Smooth muscle cell (in vitro differentiated cells): ENCODE data around the gene GRM1. TPM values are rescaled to one million over a fixed set of nuclear protein-coding genes. Genes with fewer than 3 reads are reported as not detected.

Source experiments
- DNase-seq: peaks from one replicate; lab custom pipeline; 2025; ENCODE audit not compliant: unreplicated experiment; lab: John Stamatoyannopoulos, UW
- H2AFZ ChIP-seq: fragments of 200-600 bp; sonication (generic); 2 replicates; pipeline ENCODE4 v1.6.0; 2016; ENCODE audit warnings: antibody characterized with exemption, low read depth, mild to moderate bottlenecking
- H3F3A ChIP-seq: fragments of 200-600 bp; sonication (generic); 2 replicates; pipeline ENCODE4 v1.6.0; 2017; ENCODE audit warnings: antibody characterized with exemption, low read depth
- H3K27ac ChIP-seq: fragments of 200-600 bp; sonication (generic); 2 replicates; pipeline ENCODE4 v1.5.1; 2016; ENCODE audit warnings: low read depth, mild to moderate bottlenecking
- H3K27me3 ChIP-seq: fragments of 200-600 bp; sonication (generic); 2 replicates; pipeline ENCODE4 v1.6.1; 2016; ENCODE audit warnings: low read depth, mild to moderate bottlenecking
- H3K36me3 ChIP-seq: fragments of 200-600 bp; sonication (generic); 2 replicates; pipeline ENCODE4 v1.5.1; 2016; ENCODE audit warnings: low read depth
- H3K4me1 ChIP-seq: fragments of 200-600 bp; sonication (generic); 2 replicates; pipeline ENCODE4 v1.5.1; 2016; ENCODE audit warnings: low read depth
- H3K4me2 ChIP-seq: fragments of 200-600 bp; sonication (generic); 2 replicates; pipeline ENCODE4 v1.6.0; 2016; ENCODE audit warnings: mild to moderate bottlenecking
- H3K4me3 ChIP-seq: fragments of 200-600 bp; sonication (generic); 2 replicates; pipeline ENCODE4 v1.5.1; 2016; ENCODE audit warnings: mild to moderate bottlenecking
- H3K79me2 ChIP-seq: fragments of 200-600 bp; sonication (generic); 2 replicates; pipeline ENCODE4 v1.6.0; 2016; ENCODE audit warnings: low read depth, mild to moderate bottlenecking
- H3K9ac ChIP-seq: fragments of 200-600 bp; sonication (generic); 2 replicates; pipeline ENCODE4 v1.6.0; 2016; ENCODE audit warnings: low read depth
- H3K9me3 ChIP-seq: fragments of 200-600 bp; sonication (generic); replicated peaks from 2 replicates; pipeline ENCODE4 v1.5.1; 2016; ENCODE audit warnings: low read depth
- H4K20me1 ChIP-seq: fragments of 200-600 bp; sonication (generic); 2 replicates; pipeline ENCODE4 v1.6.0; 2016; ENCODE audit warnings: low read depth
- CTCF ChIP-seq: fragments of 200-600 bp; sonication (generic); IDR thresholded peaks from 2 replicates; pipeline ENCODE4 v1.5.1; 2017; ENCODE audit warnings: borderline replicate concordance, mild to moderate bottlenecking, antibody characterized with exemption; ENCODE audit not compliant: insufficient read depth, poor library complexity, severe bottlenecking
- WGBS: methylation state at CpG from one replicate; pipeline ENCODE4 v1.1.7; 2016; ENCODE audit warnings: low lambda C conversion rate; 5-methylcytosine and 5-hydroxymethylcytosine counted together
- polyA plus RNA-seq: library from polyadenylated mRNA; unstranded; fragments of >200 nt; fragmentation: Nextera tagmentation; extraction: Ambion mirVana; gene quantifications from 2 replicates; pipeline ENCODE4 v1.2.1, GENCODE V29; 2016
- total RNA-seq: library from RNA; depleted of rRNA; stranded (reverse); fragments of >200 nt; gene quantifications from 2 replicates; pipeline ENCODE4 v1.2.3, GENCODE V29; 2014

The GRM1 gene
- total and polyA plus RNA-seq, 2 experiments from 2014 or later, result not detected

DNA sequence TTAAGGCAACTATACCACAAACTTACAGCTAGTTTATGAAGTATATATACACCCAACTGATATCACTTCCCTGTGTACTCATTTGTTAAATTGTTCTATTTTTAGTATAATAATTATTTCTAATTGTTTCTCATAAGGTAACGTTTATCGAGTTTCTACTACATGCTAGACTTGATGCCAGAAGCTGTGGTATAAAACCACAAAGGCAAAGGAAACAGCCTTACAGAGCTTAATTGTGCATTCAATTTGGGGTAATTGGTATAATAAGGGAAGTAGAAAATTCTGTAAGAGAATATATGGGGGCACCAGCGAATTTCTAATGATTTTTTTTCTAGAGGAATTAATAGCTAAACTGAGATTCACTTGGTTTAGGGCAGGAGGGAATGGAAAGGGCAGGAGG lies 183.9 kb downstream of the GRM1 start:
- Histone ChIP-seq H4K20me1 (no peaks in the 10 kb centered on the region), H3K27ac (no peak overlapping the region), H3K36me3 (no peaks in the 10 kb centered on the region), H3K4me1 (no peaks in the 10 kb centered on the region), H3F3A (no peaks in the 10 kb centered on the region), H3K79me2 (no peaks in the 10 kb centered on the region), H3K4me2 (no peak overlapping the region), H3K9me3 (no peaks in the 10 kb centered on the region), H3K4me3 (no peak overlapping the region), H3K9ac (no peak overlapping the region), H3K27me3 (peaks cover 16% of the 10 kb centered on the region), H2AFZ (no peak overlapping the region)
- no peak for TF ChIP-seq CTCF
- DNase-seq, result no peak
- 71% methylated on average over 3 of the region's 3 CpGs for WGBS

DNA sequence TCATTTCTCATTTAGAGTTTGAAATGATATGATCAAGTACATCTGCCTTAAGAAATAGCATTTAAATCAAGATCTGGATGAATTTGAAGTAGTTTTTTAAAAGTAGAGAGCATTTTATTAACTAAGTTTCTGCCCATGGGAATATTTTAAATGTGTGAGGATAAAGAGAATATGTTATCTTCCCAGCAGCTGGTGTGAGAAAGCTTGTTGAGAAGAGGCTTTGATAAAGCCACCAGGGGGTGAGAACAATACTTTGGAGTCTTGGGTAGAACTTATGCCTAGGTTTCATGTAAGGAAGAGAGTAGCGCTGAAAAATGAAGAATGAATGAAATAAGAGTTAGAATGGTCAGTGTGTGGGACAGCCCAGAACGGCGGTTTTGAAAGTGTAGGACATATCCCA lies 190.2 kb downstream of the GRM1 start:
- DNase-seq, result no peak
- Histone ChIP-seq H3K27me3 (peaks cover 14% of the 10 kb centered on the region), H3K4me3 (no peak overlapping the region), H3K9ac (no peak overlapping the region), H2AFZ (no peak overlapping the region), H3K36me3 (no peaks in the 10 kb centered on the region), H3F3A (no peaks in the 10 kb centered on the region), H3K27ac (no peak overlapping the region), H4K20me1 (no peaks in the 10 kb centered on the region), H3K4me2 (no peak overlapping the region), H3K79me2 (no peaks in the 10 kb centered on the region), H3K9me3 (no peaks in the 10 kb centered on the region), H3K4me1 (no peaks in the 10 kb centered on the region)
- TF ChIP-seq CTCF, result no peak
- WGBS, result 95% methylated on average over 3 of the region's 3 CpGs

DNA sequence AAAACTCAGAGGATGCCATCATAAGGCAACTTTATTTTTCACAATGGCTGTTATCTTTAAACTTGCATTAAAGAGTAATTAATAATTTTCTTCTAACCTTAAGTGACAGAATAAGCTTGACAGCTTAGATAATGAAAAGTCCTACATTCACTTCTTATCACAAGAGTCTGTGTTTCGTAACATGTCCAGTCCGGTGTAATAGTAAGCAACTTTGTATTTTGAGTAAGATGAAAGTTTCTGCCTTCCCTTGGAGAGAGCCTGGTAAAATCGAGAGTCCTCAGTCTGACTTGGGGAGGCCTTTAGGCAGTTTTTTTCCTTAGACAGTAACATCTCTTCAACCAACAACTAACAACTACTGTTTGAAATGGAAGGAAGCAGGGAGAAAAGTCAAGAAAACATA lies 195.6 kb downstream of the GRM1 start:
- H3K27me3 ChIP-seq, result no peaks in the 10 kb centered on the region
- H3K27ac ChIP-seq, result no peak overlapping the region
- H3K9ac ChIP-seq, result no peak overlapping the region
- H4K20me1 ChIP-seq, result no peaks in the 10 kb centered on the region
- no peaks in the 10 kb centered on the region for H3F3A ChIP-seq
- no peaks in the 10 kb centered on the region for H3K4me1 ChIP-seq
- DNase-seq, result no peak
- no peaks in the 10 kb centered on the region for H3K9me3 ChIP-seq
- 50% methylated on average over 3 of the region's 3 CpGs for WGBS
- no peak overlapping the region for H3K4me2 ChIP-seq
- H2AFZ ChIP-seq, result no peak overlapping the region
- no peaks in the 10 kb centered on the region for H3K36me3 ChIP-seq
- H3K4me3 ChIP-seq, result no peak overlapping the region
- no peaks in the 10 kb centered on the region for H3K79me2 ChIP-seq
- no peak for TF ChIP-seq CTCF

GRCh38 chr6:146224988-146225387 lies 196.1 kb downstream of the GRM1 start:
- no peak overlapping the region for H2AFZ ChIP-seq
- no peak for DNase-seq
- H3K27me3 ChIP-seq, result no peaks in the 10 kb centered on the region
- no peak overlapping the region for H3K27ac ChIP-seq
- no peaks in the 10 kb centered on the region for H3K36me3 ChIP-seq
- no peaks in the 10 kb centered on the region for H3K9me3 ChIP-seq
- no peaks in the 10 kb centered on the region for H4K20me1 ChIP-seq
- no peaks in the 10 kb centered on the region for H3F3A ChIP-seq
- no peak for TF ChIP-seq CTCF
- H3K4me1 ChIP-seq, result no peaks in the 10 kb centered on the region
- no peak overlapping the region for H3K9ac ChIP-seq
- H3K4me2 ChIP-seq, result no peak overlapping the region
- H3K4me3 ChIP-seq, result no peak overlapping the region
- no peaks in the 10 kb centered on the region for H3K79me2 ChIP-seq
- WGBS, result 59% methylated on average over 5 of the region's 5 CpGs
